Heart left ventricle (tissue), 16 donors: ENCODE measurements around the gene TULP4. TPM values are rescaled to one million over a fixed set of nuclear protein-coding genes. Genes with fewer than 3 reads are reported as not detected.

Source experiments
- ATAC-seq, 4 donors: fragments of 200-7000 bp; cut with Tn5 transposase; one replicate each; pipeline ENCODE4 v1.9.1; 2020 to 2022; ENCODE audit warnings: moderate library complexity in 4 of 4, mild to moderate bottlenecking in 3 of 4, moderate number of reproducible peaks in 1 of 4
- DNase-seq, 5 donors: peaks; one replicate each; pipeline ENCODE4 v3.0.0-alpha.2; 2020
- H3K27ac ChIP-seq, 12 donors: fragments of 200-600 bp; sonication (generic) in 4 of 12; one replicate each; pipeline versions ENCODE4 v1.5.0 to v1.8.0; 2016 to 2022; ENCODE audit warnings: mild to moderate bottlenecking in 2 of 12
- H3K27me3 ChIP-seq, 9 donors: fragments of 200-600 bp; sonication (generic) in 2 of 9; one replicate each; pipeline versions ENCODE4 v1.5.1 to v1.8.0; 2016 to 2022; ENCODE audit warnings: mild to moderate bottlenecking in 3 of 9
- H3K36me3 ChIP-seq, 9 donors: fragments of 200-600 bp; sonication (generic) in 2 of 9; one replicate each; pipeline versions ENCODE4 v1.5.0 to v1.8.0; 2018 to 2022; ENCODE audit warnings: mild to moderate bottlenecking in 2 of 9
- H3K4me1 ChIP-seq, 12 donors: fragments of 200-600 bp; sonication (generic) in 4 of 12; one replicate each; pipeline versions ENCODE4 v1.5.0 to v1.8.0; 2016 to 2022; ENCODE audit warnings: mild to moderate bottlenecking in 3 of 12
- H3K4me3 ChIP-seq, 12 donors: fragments of 200-600 bp; sonication (generic) in 4 of 12; one replicate each; pipeline versions ENCODE4 v1.5.0 to v1.8.0; 2017 to 2022; ENCODE audit warnings: mild to moderate bottlenecking in 9 of 12, moderate library complexity in 4 of 12
- H3K9me3 ChIP-seq, 12 donors: fragments of 200-600 bp; sonication (generic) in 4 of 12; one replicate each; pipeline versions ENCODE4 v1.5.0 to v1.8.0; 2016 to 2022; ENCODE audit warnings: mild to moderate bottlenecking in 1 of 12
- CTCF ChIP-seq, 12 donors: fragments of 200-600 bp; sonication (generic) in 4 of 12; IDR thresholded peaks; one replicate each; pipeline versions ENCODE4 v1.5.0 to v1.8.0; 2018 to 2022; ENCODE audit warnings: antibody characterized with exemption in 12 of 12, mild to moderate bottlenecking in 5 of 12
- POLR2A ChIP-seq, 2 donors: fragments of 450-650 bp; IDR thresholded peaks; one replicate each; pipeline ENCODE4 v1.6.1; 2017; ENCODE audit warnings: antibody characterized with exemption in 2 of 2, mild to moderate bottlenecking in 2 of 2, moderate library complexity in 2 of 2
- WGBS, 4 donors: extraction: QIAGEN DNeasy Blood & Tissue Kit in 2 of 4; methylation state at CpG; one replicate each; pipeline versions ENCODE4 v1.1.5 to v1.1.7; 2013 to 2018; 5-methylcytosine and 5-hydroxymethylcytosine counted together
- intact Hi-C, 10 donors: fragments of 100-400 bp; cut with DNase I; formaldehyde crosslinking; loops; one replicate each; pipeline versions ENCODE4 v1.11.1 to v1.14.2; 2022
- polyA plus RNA-seq, 2 donors: library from polyadenylated mRNA; stranded (reverse); fragments of 200-250 nt; gene quantifications; one replicate each; pipeline ENCODE4 v1.2.3, GENCODE V29; 2013
- total RNA-seq, 9 donors: library from RNA; depleted of rRNA in 2 of 9; stranded (reverse); fragments of >200 nt in 2 of 9; fragmentation: NEBNext Ultra II Directional in 3 of 9; extraction: Animal tissue kit (Norgen Biotek cat#: 25700) in 3 of 9; gene quantifications; one replicate each; pipeline versions ENCODE4 v1.1.0 to v1.2.4, GENCODE V29; 2016 to 2023
- donor health status: ischemic (EF 13 %, LVEDD 7.1; RV severe dilation, severe dysfunction).
- donor health status: healthy with polysubstance abuse.
- donor health status: DM: no; HTN: yes; CAD: no.
- donor health status: DM: no; HTN: no; CAD: no.
- donor health status: ischemic (EF 25% LVEDD 6.9; RV normal size, moderate dysfunction).
- donor health status: ischemic (EF 25% LVEDD 5.7; RV mildly dilated, moderate dysfunction).
- donor health status: healthy.
- donor health status: DM: yes; HTN: yes; CAD: no.
- donor health status: ischemic (EF 35%, LVEDD 5.7; RV mildly dilated, moderate dysfunction).
- donor health status: nonischemic (EF 11% LVEDD 7.7; RV severe dilation, severe dysfunction).
- donor health status: DM: yes; HTN: yes; CAD: no.
- donor health status: PGD.
- donor health status: ischemic (EF 29% LVEDD 5.4; RV normal size, mild dysfunction).
- donor health status: nonischemic (EF 23%, LVEDD 6.1; RV moderate dilation, normal function).

The TULP4 gene
- total and polyA plus RNA-seq, 11 donors, result 9.6 to 134 (median 93.0) TPM

DNA sequence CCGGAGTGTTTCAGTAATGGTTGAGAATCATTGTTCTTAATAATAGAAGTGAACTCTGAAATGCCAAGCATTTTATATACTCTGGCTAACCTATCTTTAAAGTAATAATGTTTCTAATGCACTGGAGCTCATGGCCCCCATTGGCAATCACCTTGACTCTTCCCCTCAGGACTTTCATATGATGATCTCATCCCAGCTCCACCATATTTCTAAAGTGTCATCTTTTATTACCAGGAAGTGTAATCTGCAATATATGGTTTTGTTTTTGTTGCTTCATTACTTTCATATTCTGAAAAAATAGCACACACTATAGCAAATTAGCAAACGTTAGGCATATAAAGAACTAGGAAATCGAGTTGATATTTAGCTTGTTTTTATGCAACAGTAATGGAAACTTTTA, 60.3 kb downstream of the TULP4 start:
- no peak for ATAC-seq
- intact Hi-C loops, result no loop called here
- Histone ChIP-seq H3K27ac (no peak overlapping the region), H3K4me1 (peaks cover 0 to 26% (median 2%) of the 10 kb centered on the region in 12 donors), H3K36me3 (no peaks in the 10 kb centered on the region), H3K9me3 (no peaks in the 10 kb centered on the region), H3K4me3 (no peak overlapping the region), H3K27me3 (no peaks in the 10 kb centered on the region)
- no peak for DNase-seq
- TF ChIP-seq CTCF (IDR thresholded peaks at IDR 0.05) (no peak), POLR2A (IDR thresholded peaks at IDR 0.05) (no peak)
- 65 to 76% (median 70%) methylated on average over 3 of the region's 3 CpGs for WGBS, 4 donors

- peaks cover 0 to 29% (median 2%) of the 10 kb centered on the region in 12 donors for H3K4me1 ChIP-seq
- no peak for DNase-seq
- intact Hi-C loops, result no loop called here
- TF ChIP-seq CTCF (IDR thresholded peaks at IDR 0.05) (no peak), POLR2A (IDR thresholded peaks at IDR 0.05) (no peak)
- H3K4me3 ChIP-seq, result no peak overlapping the region
- WGBS, 4 donors, result 73 to 89% (median 85%) methylated on average over 9 of the region's 9 CpGs
- no peak for ATAC-seq
- H3K36me3 ChIP-seq, result no peaks in the 10 kb centered on the region
- H3K27ac ChIP-seq, result no peak overlapping the region
- no peaks in the 10 kb centered on the region for H3K27me3 ChIP-seq
- no peaks in the 10 kb centered on the region for H3K9me3 ChIP-seq
These were observed 60.9 kb downstream of the TULP4 start for GRCh38 chr6:158373214-158373613.

DNA sequence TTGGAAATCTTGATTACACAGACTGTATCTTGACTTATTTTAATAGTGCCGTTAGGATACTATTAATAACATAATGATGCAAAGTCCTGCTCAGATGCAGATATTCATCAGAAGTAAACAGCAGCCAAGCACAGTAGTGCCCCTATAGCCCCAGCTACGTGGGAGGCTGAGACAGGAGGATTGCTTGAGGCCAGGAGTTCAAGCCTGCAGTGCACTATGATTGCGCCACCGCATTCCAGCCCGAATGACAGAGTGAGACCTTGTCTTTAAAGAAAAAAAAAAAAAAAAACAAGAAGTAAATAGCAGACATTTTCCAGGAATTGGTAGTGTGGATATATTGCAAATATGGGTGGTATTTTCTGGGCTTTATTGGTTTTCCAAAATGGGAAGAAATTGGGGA, 61.8 kb downstream of the TULP4 start:
- Histone ChIP-seq H3K27ac (no peak overlapping the region), H3K9me3 (no peaks in the 10 kb centered on the region), H3K4me1 (peaks cover 0 to 29% (median 2%) of the 10 kb centered on the region in 12 donors), H3K4me3 (no peak overlapping the region), H3K36me3 (no peaks in the 10 kb centered on the region), H3K27me3 (no peaks in the 10 kb centered on the region)
- no peak for ATAC-seq
- WGBS, 4 donors, result 86 to 87% (median 87%) methylated on average over 5 of the region's 5 CpGs
- DNase-seq, result no peak
- intact Hi-C loops, result no loop called here
- TF ChIP-seq CTCF (IDR thresholded peaks at IDR 0.05) (no peak), POLR2A (IDR thresholded peaks at IDR 0.05) (no peak)

GRCh38 chr6:158376631-158377081, 64.4 kb downstream of the TULP4 start:
- peak in 1 of 5 donors; percentile 12 for DNase-seq

More at GRCh38 chr6:158376631-158377081, 64.4 kb downstream of the TULP4 start:
- H3K27ac ChIP-seq, result no peak overlapping the region
- H3K4me1 ChIP-seq, result peaks cover 0 to 20% (median 2%) of the 10 kb centered on the region in 12 donors
- intact Hi-C loops, result no loop called here
- WGBS, 4 donors, result 63 to 77% (median 71%) methylated on average over 3 of the region's 3 CpGs
- H3K27me3 ChIP-seq, result no peaks in the 10 kb centered on the region
- peak in 3 of 4 donors; percentile 31 to 58 (median 47) for ATAC-seq
- H3K9me3 ChIP-seq, result no peaks in the 10 kb centered on the region
- TF ChIP-seq CTCF (IDR thresholded peaks at IDR 0.05), result no peak
- no peak for TF ChIP-seq POLR2A (IDR thresholded peaks at IDR 0.05)
- H3K36me3 ChIP-seq, result no peaks in the 10 kb centered on the region
- no peak overlapping the region for H3K4me3 ChIP-seq
